ENCODE measurements around the gene DNM3. TPM values are rescaled to one million over a fixed set of nuclear protein-coding genes. Genes with fewer than 3 reads are reported as not detected.

Gene DNM3
- total and polyA plus RNA-seq, 2 donors (not counting 1 experiment from before 2014, with no cell fraction given): 1.0 to 1.3 TPM

- intact Hi-C loops (cut with micrococcal nuclease): no loop called here
- no peaks in the 10 kb centered on the region for H3K9me3 ChIP-seq (ENCODE audit: control extremely low read depth in 1 of 3, control insufficient read depth in 2 of 3, insufficient read depth in 1 of 3, low read length in 2 of 3)
- TF ChIP-seq EZH2 (IDR thresholded peaks at IDR 0.05; ENCODE audit: borderline replicate concordance, insufficient read depth, low read depth, low read length, poor library complexity, severe bottlenecking) (no peak), CTCF (IDR thresholded peaks at IDR 0.05) (no peak)
- H3K4me1 ChIP-seq (ENCODE audit: control insufficient read depth in 2 of 2, insufficient read depth in 2 of 2, low read length in 2 of 2): no peaks in the 10 kb centered on the region
- ATAC-seq (ENCODE audit: low read depth) (no peak), DNase-seq (no peak)
- no peaks in the 10 kb centered on the region for H3K36me3 ChIP-seq (replicated peaks in 1 of 2; ENCODE audit: control extremely low read depth in 1 of 2, control insufficient read depth in 1 of 2, extremely low read depth in 1 of 2, insufficient read depth in 2 of 2, low read length in 1 of 2)
- H2AFZ ChIP-seq (ENCODE audit: insufficient read depth, low read depth, low read length, poor library complexity, severe bottlenecking): no peak overlapping the region
- CTCF ChIA-PET: interaction anchor here (0.6 to 1.1 kb wide), 3 partner anchors 92 to 193 kb away, joined by 3 to 8 read pairs (median 4); no protein-coding TSS in a partner anchor
- WGBS (ENCODE audit: insufficient coverage): no CpG with 5 or more reads among the region's 3 CpGs
- no peak overlapping the region for H3K27ac ChIP-seq (ENCODE audit: low read length in 2 of 2)
- no peaks in the 10 kb centered on the region for H4K20me1 ChIP-seq (ENCODE audit: control insufficient read depth, insufficient read depth, low read length, poor library complexity, severe bottlenecking)
- H3K79me2 ChIP-seq (ENCODE audit: control insufficient read depth, insufficient read depth, low read length): no peaks in the 10 kb centered on the region
- no peak overlapping the region for H3K4me3 ChIP-seq (ENCODE audit: control extremely low read depth in 1 of 5, extremely low read depth in 1 of 5, insufficient read depth in 1 of 5, low read depth in 2 of 5, low read length in 4 of 5)
- H3K4me3 Mint-ChIP-seq: no peak overlapping the region
- no peaks in the 10 kb centered on the region for H3K27me3 ChIP-seq (replicated peaks in 1 of 4; ENCODE audit: control extremely low read depth in 1 of 4, control insufficient read depth in 3 of 4, insufficient read depth in 4 of 4, low read length in 3 of 4)
- no peaks in the 10 kb centered on the region for H3K27me3 Mint-ChIP-seq
- H3K4me2 ChIP-seq (replicated peaks; ENCODE audit: low read depth, low read length, poor library complexity, severe bottlenecking): no peak overlapping the region
- H3K9me3 Mint-ChIP-seq (ENCODE audit: insufficient read depth): no peaks in the 10 kb centered on the region
- POLR2A ChIA-PET: no interaction called here
- no peak overlapping the region for H3K27ac Mint-ChIP-seq
- H3K9ac ChIP-seq (ENCODE audit: low read length): no peak overlapping the region
- H3K4me1 Mint-ChIP-seq: peaks cover 12% of the 10 kb centered on the region
Observed at GRCh38 chr1:172270605-172271004, 429.3 kb downstream of the DNM3 start.

GRCh38 chr1:172272087-172272486 lies 430.8 kb downstream of the DNM3 start:
- ChIA-PET POLR2A (no interaction called here), CTCF (no interaction called here)
- intact Hi-C loops (cut with micrococcal nuclease): no loop called here
- Histone ChIP-seq H4K20me1 (ENCODE audit: control insufficient read depth, insufficient read depth, low read length, poor library complexity, severe bottlenecking) (no peaks in the 10 kb centered on the region), H3K36me3 (replicated peaks in 1 of 2; ENCODE audit: control extremely low read depth in 1 of 2, control insufficient read depth in 1 of 2, extremely low read depth in 1 of 2, insufficient read depth in 2 of 2, low read length in 1 of 2) (no peaks in the 10 kb centered on the region), H3K9ac (ENCODE audit: low read length) (no peak overlapping the region), H2AFZ (ENCODE audit: insufficient read depth, low read depth, low read length, poor library complexity, severe bottlenecking) (no peak overlapping the region), H3K27ac (ENCODE audit: low read length in 2 of 2) (no peak overlapping the region), H3K79me2 (ENCODE audit: control insufficient read depth, insufficient read depth, low read length) (no peaks in the 10 kb centered on the region), H3K27me3 (replicated peaks in 1 of 4; ENCODE audit: control extremely low read depth in 1 of 4, control insufficient read depth in 3 of 4, insufficient read depth in 4 of 4, low read length in 3 of 4) (no peaks in the 10 kb centered on the region), H3K4me3 (ENCODE audit: control extremely low read depth in 1 of 5, extremely low read depth in 1 of 5, insufficient read depth in 1 of 5, low read depth in 2 of 5, low read length in 4 of 5) (no peak overlapping the region), H3K4me2 (replicated peaks; ENCODE audit: low read depth, low read length, poor library complexity, severe bottlenecking) (no peak overlapping the region), H3K9me3 (ENCODE audit: control extremely low read depth in 1 of 3, control insufficient read depth in 2 of 3, insufficient read depth in 1 of 3, low read length in 2 of 3) (no peaks in the 10 kb centered on the region), H3K4me1 (ENCODE audit: control insufficient read depth in 2 of 2, insufficient read depth in 2 of 2, low read length in 2 of 2) (no peaks in the 10 kb centered on the region)
- H3K27ac Mint-ChIP-seq: no peak overlapping the region
- no peak for ATAC-seq (ENCODE audit: low read depth)
- H3K4me1 Mint-ChIP-seq: peaks cover 12% of the 10 kb centered on the region
- no peaks in the 10 kb centered on the region for H3K9me3 Mint-ChIP-seq (ENCODE audit: insufficient read depth)
- no peak for DNase-seq
- no peaks in the 10 kb centered on the region for H3K27me3 Mint-ChIP-seq
- WGBS (ENCODE audit: insufficient coverage): no CpG with 5 or more reads among the region's 1 CpG
- no peak overlapping the region for H3K4me3 Mint-ChIP-seq
- TF ChIP-seq CTCF (IDR thresholded peaks at IDR 0.05): no peak
- no peak for TF ChIP-seq EZH2 (IDR thresholded peaks at IDR 0.05; ENCODE audit: borderline replicate concordance, insufficient read depth, low read depth, low read length, poor library complexity, severe bottlenecking)
